GM12878 (cell line): Measurements from ENCODE around the gene TOX2. TPM values are rescaled to one million over a fixed set of nuclear protein-coding genes. Genes with fewer than 3 reads are reported as not detected.

Source experiments
- PKNOX1 ChIP-seq: fragments of 450-650 bp; IDR thresholded peaks from 2 replicates; pipeline ENCODE4 v1.6.1; 2016; ENCODE audit warnings: mild to moderate bottlenecking
- POLR2AphosphoS2 ChIP-seq: IDR thresholded peaks from 2 replicates; pipeline ENCODE4 v1.6.1; 2011; ENCODE audit warnings: low read depth, mild to moderate bottlenecking, low read length, improper control_type of control experiment, moderate library complexity
- ZNF217 ChIP-seq: fragments of 450-650 bp; IDR thresholded peaks from 2 replicates; pipeline ENCODE4 v1.6.1; 2017; ENCODE audit warnings: antibody characterized with exemption, mild to moderate bottlenecking
- polyA plus RNA-seq, 11 experiments: library from polyadenylated mRNA; depleted of rRNA in 4 of 11; unstranded in 6 of 11; stranded (reverse) in 5 of 11; fragments of >200 nt; fragmentation: Nextera tagmentation in 4 of 11; fragmentation: Illumina TruSeq in 1 of 11; extraction: Ambion mirVana in 4 of 11; extraction: Trizol in 1 of 11; gene quantifications; 1 replicate in 1 of 11; 2 replicates in 10 of 11; pipeline versions ENCODE4 v1.2.1 to v1.2.3, GENCODE V29; 2011 to 2016; ENCODE audit warnings: inconsistent platforms in 2 of 11, missing spikeins in 2 of 11, low read depth in 1 of 11
- total RNA-seq, 4 experiments: library from RNA; depleted of rRNA in 3 of 4; stranded (reverse); fragments of >200 nt in 3 of 4; fragmentation: Illumina TruSeq in 1 of 4; extraction: Trizol in 1 of 4; gene quantifications; 2 replicates each; pipeline versions ENCODE4 v1.2.1 to v1.2.3, GENCODE V29; 2013 to 2021
- TF ChIP-seq, protein P1 (sequence below): IDR thresholded peaks from 2 replicates; pipeline ENCODE4 v1.6.1; 2012; ENCODE audit warnings: low read depth, low read length, improper control_type of control experiment
- TF ChIP-seq, protein P2 (sequence below): fragments of 450-650 bp; IDR thresholded peaks from 2 replicates; pipeline ENCODE4 v1.6.1; 2017; ENCODE audit warnings: antibody characterized with exemption, mild to moderate bottlenecking, moderate library complexity
- TF ChIP-seq, protein P3 (sequence below): fragments of 450-650 bp; formaldehyde crosslinking; IDR thresholded peaks from 2 replicates; pipeline ENCODE4 v1.5.0; 2022; ENCODE audit warnings: mild to moderate bottlenecking, missing genetic modification characterization
- TF ChIP-seq, protein P4 (sequence below): fragments of 450-650 bp; IDR thresholded peaks from 2 replicates; pipeline ENCODE4 v1.6.1; 2016; ENCODE audit warnings: mild to moderate bottlenecking

Gene TOX2
- total and polyA plus RNA-seq, 10 of the 15 experiments (the other 5 are each of a cell fraction or from before 2014, with no cell fraction given): 2.6 to 40.5 (median 7.9) TPM

GRCh38 chr20:43972692-43973091, 58.0 kb downstream of the TOX2 start (continued):
- TF ChIP-seq, protein P1, sequence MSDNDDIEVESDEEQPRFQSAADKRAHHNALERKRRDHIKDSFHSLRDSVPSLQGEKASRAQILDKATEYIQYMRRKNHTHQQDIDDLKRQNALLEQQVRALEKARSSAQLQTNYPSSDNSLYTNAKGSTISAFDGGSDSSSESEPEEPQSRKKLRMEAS: no peak
- TF ChIP-seq, protein P2, sequence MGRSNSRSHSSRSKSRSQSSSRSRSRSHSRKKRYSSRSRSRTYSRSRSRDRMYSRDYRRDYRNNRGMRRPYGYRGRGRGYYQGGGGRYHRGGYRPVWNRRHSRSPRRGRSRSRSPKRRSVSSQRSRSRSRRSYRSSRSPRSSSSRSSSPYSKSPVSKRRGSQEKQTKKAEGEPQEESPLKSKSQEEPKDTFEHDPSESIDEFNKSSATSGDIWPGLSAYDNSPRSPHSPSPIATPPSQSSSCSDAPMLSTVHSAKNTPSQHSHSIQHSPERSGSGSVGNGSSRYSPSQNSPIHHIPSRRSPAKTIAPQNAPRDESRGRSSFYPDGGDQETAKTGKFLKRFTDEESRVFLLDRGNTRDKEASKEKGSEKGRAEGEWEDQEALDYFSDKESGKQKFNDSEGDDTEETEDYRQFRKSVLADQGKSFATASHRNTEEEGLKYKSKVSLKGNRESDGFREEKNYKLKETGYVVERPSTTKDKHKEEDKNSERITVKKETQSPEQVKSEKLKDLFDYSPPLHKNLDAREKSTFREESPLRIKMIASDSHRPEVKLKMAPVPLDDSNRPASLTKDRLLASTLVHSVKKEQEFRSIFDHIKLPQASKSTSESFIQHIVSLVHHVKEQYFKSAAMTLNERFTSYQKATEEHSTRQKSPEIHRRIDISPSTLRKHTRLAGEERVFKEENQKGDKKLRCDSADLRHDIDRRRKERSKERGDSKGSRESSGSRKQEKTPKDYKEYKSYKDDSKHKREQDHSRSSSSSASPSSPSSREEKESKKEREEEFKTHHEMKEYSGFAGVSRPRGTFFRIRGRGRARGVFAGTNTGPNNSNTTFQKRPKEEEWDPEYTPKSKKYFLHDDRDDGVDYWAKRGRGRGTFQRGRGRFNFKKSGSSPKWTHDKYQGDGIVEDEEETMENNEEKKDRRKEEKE: no peak
- no peak for TF ChIP-seq ZNF217
- TF ChIP-seq, protein P3, sequence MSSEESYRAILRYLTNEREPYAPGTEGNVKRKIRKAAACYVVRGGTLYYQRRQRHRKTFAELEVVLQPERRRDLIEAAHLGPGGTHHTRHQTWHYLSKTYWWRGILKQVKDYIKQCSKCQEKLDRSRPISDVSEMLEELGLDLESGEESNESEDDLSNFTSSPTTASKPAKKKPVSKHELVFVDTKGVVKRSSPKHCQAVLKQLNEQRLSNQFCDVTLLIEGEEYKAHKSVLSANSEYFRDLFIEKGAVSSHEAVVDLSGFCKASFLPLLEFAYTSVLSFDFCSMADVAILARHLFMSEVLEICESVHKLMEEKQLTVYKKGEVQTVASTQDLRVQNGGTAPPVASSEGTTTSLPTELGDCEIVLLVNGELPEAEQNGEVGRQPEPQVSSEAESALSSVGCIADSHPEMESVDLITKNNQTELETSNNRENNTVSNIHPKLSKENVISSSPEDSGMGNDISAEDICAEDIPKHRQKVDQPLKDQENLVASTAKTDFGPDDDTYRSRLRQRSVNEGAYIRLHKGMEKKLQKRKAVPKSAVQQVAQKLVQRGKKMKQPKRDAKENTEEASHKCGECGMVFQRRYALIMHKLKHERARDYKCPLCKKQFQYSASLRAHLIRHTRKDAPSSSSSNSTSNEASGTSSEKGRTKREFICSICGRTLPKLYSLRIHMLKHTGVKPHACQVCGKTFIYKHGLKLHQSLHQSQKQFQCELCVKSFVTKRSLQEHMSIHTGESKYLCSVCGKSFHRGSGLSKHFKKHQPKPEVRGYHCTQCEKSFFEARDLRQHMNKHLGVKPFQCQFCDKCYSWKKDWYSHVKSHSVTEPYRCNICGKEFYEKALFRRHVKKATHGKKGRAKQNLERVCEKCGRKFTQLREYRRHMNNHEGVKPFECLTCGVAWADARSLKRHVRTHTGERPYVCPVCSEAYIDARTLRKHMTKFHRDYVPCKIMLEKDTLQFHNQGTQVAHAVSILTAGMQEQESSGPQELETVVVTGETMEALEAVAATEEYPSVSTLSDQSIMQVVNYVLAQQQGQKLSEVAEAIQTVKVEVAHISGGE: no peak
- TF ChIP-seq, protein P4, sequence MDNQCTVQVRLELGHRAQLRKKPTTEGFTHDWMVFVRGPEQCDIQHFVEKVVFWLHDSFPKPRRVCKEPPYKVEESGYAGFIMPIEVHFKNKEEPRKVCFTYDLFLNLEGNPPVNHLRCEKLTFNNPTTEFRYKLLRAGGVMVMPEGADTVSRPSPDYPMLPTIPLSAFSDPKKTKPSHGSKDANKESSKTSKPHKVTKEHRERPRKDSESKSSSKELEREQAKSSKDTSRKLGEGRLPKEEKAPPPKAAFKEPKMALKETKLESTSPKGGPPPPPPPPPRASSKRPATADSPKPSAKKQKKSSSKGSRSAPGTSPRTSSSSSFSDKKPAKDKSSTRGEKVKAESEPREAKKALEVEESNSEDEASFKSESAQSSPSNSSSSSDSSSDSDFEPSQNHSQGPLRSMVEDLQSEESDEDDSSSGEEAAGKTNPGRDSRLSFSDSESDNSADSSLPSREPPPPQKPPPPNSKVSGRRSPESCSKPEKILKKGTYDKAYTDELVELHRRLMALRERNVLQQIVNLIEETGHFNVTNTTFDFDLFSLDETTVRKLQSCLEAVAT: no peak
- TF ChIP-seq PKNOX1: no peak
- TF ChIP-seq POLR2AphosphoS2: no peak
- TF ChIP-seq, all 136 proteins: peak for 0
